Activated CD4-positive, alpha-beta T cell treated with anti-CD3 and anti-CD28 coated beads, Interleukin-2, amount 10 ng/mL, durations not matched to agents 7 days and 5 days (primary cell): Measurements from ENCODE around the gene HSPH1. TPM values are rescaled to one million over a fixed set of nuclear protein-coding genes. Genes with fewer than 3 reads are reported as not detected.

Experiments used
- CTCF ChIA-PET: fragments of 350-600 bp; sonication (Branson Sonifier 250); formaldehyde crosslinking; loops from one replicate; lab custom pipeline; 2021; ENCODE audit warnings: antibody characterized with exemption; lab: Charles Lee
- POLR2A ChIA-PET: fragments of 350-600 bp; sonication (Branson Sonifier 250); formaldehyde crosslinking; loops from one replicate; lab custom pipeline; 2021; ENCODE audit warnings: antibody characterized with exemption; lab: Charles Lee
- DNase-seq: peaks from one replicate; pipeline ENCODE4 v3.0.0-alpha.2; 2020
- H3K27ac Mint-ChIP-seq: one replicate; pipeline ENCODE4 v1.8.0; 2021; ENCODE audit warnings: mild to moderate bottlenecking, moderate library complexity, mixed read lengths
- H3K27me3 Mint-ChIP-seq: one replicate; pipeline ENCODE4 v1.8.0; 2021; ENCODE audit warnings: mixed read lengths
- H3K36me3 Mint-ChIP-seq: one replicate; pipeline ENCODE4 v1.8.0; 2021; ENCODE audit warnings: low read depth, mixed read lengths
- H3K4me1 Mint-ChIP-seq: one replicate; pipeline ENCODE4 v1.8.0; 2021; ENCODE audit warnings: mixed read lengths
- H3K4me3 Mint-ChIP-seq: one replicate; pipeline ENCODE4 v1.8.0; 2021; ENCODE audit warnings: mild to moderate bottlenecking, moderate library complexity, mixed read lengths
- H3K9me3 Mint-ChIP-seq: one replicate; pipeline ENCODE4 v1.8.0; 2021; ENCODE audit warnings: mixed read lengths
- total RNA-seq, 2 experiments: library from RNA; stranded (reverse); gene quantifications; one replicate each; pipeline ENCODE4 v1.2.3, GENCODE V29; 2021

HSPH1 gene
- total RNA-seq, 2 experiments from 2014 or later, result 122 to 127 TPM

DNA sequence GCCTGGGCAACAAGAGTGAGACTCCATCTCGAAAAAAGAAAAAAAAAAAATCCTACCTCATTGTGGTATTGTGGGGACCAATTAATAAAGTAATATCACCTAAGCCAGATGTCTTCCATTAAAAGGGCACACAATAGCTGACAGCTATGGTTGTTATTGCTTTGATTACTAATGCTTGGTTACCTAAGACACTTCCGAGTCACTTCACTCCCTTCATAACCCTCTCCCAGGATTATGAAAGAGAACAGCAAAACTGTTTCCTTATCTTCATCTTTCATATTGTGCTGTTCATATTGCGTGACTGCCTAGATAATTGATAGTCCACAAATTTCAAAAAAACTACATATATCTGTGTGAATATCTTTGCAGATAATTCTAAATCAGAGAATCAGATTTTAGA is 10.3 kb upstream of the HSPH1 start:
- H3K4me1 Mint-ChIP-seq, result peaks cover 21% of the 10 kb centered on the region
- CTCF ChIA-PET, result no interaction called here
- H3K27me3 Mint-ChIP-seq, result peaks cover 6% of the 10 kb centered on the region
- peaks cover 2% of the 10 kb centered on the region for H3K36me3 Mint-ChIP-seq
- DNase-seq, result no peak
- no peak overlapping the region for H3K4me3 Mint-ChIP-seq
- POLR2A ChIA-PET, result no interaction called here
- H3K27ac Mint-ChIP-seq, result no peak overlapping the region
- no peaks in the 10 kb centered on the region for H3K9me3 Mint-ChIP-seq

DNA sequence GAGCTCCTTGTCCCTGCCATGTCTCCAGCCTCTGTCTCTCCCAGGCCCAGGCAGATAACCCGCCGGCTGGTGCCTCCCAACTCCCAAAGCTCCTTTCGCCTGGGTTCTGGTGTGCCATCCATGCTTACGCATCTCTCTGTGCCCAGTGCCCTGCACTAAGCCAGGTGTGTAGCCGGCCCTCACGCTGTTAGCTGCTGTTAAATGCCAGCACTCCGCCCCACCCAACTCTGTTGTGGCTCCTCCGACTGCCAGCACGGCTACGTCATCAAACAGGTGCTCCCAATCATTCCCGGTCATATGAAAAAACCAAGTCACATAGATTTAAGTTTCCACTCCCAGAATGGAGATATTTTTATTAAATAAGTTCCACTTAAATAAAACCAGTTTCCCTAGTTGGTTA is 7.0 kb upstream of the HSPH1 start:
- ChIA-PET CTCF (interaction anchor here (1.0 to 1.6 kb wide), 2 partner anchors 11 to 22 kb away, joined by 3 to 4 read pairs; no protein-coding TSS in a partner anchor), POLR2A (no interaction called here)
- Mint-ChIP-seq H3K36me3 (peaks cover 2% of the 10 kb centered on the region), H3K4me1 (peaks cover 23% of the 10 kb centered on the region), H3K27ac (no peak overlapping the region), H3K9me3 (no peaks in the 10 kb centered on the region), H3K27me3 (peaks cover 2% of the 10 kb centered on the region), H3K4me3 (no peak overlapping the region)
- DNase-seq, result no peak

DNA sequence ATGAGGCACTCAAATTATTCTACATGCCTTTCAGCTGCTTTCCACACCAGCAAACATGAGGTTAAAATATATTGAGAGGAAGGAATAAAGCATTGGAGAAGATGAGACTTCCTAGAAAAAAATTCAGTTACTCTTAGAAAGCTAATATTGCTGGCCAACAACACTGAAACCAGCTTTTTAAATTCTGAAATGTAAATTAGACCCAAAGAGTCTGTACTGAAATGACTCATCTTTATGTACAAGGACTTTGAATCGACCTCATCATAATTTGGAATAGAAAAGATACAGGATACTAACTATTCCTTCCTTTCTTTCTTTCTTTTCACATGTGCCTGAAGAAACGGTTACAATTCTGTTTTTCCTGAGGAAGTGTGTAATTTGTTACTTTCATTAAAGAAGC is 6.5 kb upstream of the HSPH1 start:
- H3K27ac Mint-ChIP-seq, result peak overlapping the region; percentile 68
- peaks cover under 1% of the 10 kb centered on the region for H3K27me3 Mint-ChIP-seq
- DNase-seq, result no peak
- no peaks in the 10 kb centered on the region for H3K9me3 Mint-ChIP-seq
- peaks cover 2% of the 10 kb centered on the region for H3K36me3 Mint-ChIP-seq
- CTCF ChIA-PET, result interaction anchor here (1.0 to 1.6 kb wide), 2 partner anchors 12 to 22 kb away, joined by 3 to 4 read pairs; no protein-coding TSS in a partner anchor
- POLR2A ChIA-PET, result no interaction called here
- peaks cover 29% of the 10 kb centered on the region for H3K4me1 Mint-ChIP-seq
- H3K4me3 Mint-ChIP-seq, result no peak overlapping the region

DNA sequence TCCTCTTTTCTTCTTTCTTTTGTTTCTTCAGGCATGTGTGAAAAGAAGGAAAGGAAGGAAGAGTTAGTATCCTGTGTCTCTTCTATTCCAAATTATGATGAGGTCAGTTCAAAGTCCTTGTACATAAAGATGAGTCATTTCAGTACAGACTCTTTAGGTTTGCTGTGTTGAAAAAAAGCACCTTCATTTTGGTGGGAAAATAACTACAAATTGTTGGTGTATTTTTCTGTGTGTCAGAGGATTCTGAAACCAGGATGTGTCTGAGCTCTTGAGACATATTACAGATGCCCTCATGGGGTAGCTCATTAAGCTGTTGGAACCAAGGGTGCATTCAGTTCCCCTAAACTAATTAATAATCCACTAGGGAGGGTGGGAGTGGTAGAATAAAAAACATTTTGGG is 5.8 kb upstream of the HSPH1 start:
- Mint-ChIP-seq H3K9me3 (no peaks in the 10 kb centered on the region), H3K4me1 (peaks cover 35% of the 10 kb centered on the region), H3K36me3 (peaks cover 2% of the 10 kb centered on the region), H3K27me3 (no peaks in the 10 kb centered on the region), H3K4me3 (no peak overlapping the region), H3K27ac (no peak overlapping the region)
- ChIA-PET POLR2A (no interaction called here), CTCF (interaction anchor here (1.0 to 1.6 kb wide), 2 partner anchors 13 to 23 kb away, joined by 3 to 4 read pairs; no protein-coding TSS in a partner anchor)
- no peak for DNase-seq

DNA sequence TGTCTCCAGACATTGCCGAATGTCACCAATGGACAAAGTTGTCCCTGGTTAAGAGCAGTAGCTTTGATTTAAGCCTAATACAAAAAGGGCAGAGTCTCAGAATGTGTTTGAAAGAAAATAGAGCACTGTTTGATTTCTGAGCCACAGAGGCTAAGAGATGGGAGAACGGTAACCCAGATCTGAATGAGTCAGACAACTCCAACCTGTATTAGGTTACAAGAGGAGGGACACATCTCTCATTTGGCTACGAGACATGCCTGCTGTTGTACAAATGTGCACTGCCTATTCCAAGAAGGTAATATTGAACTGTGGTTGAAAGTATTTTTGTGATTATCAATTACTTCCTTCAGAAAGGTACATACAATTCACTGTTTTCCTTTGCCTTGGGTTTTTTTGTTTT is 4.9 kb upstream of the HSPH1 start:
- peaks cover 5% of the 10 kb centered on the region for H3K36me3 Mint-ChIP-seq
- H3K9me3 Mint-ChIP-seq, result no peaks in the 10 kb centered on the region
- POLR2A ChIA-PET, result no interaction called here
- peaks cover 35% of the 10 kb centered on the region for H3K4me1 Mint-ChIP-seq
- H3K27me3 Mint-ChIP-seq, result no peaks in the 10 kb centered on the region
- H3K4me3 Mint-ChIP-seq, result no peak overlapping the region
- CTCF ChIA-PET, result no interaction called here
- no peak overlapping the region for H3K27ac Mint-ChIP-seq
- no peak for DNase-seq

DNA sequence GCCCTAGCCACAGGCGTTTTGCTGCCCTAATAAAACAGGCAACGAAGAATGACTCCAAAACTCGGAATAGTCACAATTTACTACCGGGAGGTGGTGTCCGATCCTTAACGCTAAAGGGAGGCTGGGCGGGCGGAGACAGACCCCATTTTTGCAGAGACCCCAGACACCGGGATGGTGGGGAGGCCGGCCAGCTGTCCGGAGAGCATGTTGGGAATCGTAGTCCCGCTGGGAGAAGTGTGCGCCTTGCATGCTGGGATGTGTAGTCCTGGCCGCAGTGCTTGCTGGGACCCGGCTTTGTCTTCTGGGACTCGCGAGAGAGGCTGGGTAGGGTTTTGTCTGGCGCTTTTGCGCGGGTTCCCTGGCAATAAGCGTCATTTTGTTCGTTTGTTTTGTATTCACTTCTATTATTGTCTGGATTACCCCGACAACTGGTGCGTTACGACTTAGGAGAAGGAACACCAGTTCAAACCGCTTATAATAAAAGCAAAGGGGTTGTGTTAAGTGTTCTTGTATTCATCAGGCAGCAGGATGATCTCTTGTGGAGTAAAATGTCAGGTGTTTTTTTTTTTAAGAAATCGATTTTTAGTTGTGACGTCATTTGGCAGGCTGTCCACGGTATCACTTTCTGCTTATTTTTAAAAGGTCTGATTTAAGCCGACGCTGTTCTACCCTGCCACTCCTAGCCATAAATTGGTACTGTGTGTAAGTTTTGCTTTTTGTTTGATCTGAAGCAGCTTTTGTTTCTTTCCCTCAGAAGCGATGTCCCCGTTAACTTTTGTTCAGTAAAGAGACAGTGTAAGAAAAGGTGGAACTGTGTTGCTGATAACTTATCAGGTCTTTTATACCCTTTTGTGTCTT is 676 bp upstream of the HSPH1 start:
- H3K36me3 Mint-ChIP-seq, result peaks cover 16% of the 10 kb centered on the region
- H3K27me3 Mint-ChIP-seq, result no peaks in the 10 kb centered on the region
- H3K4me3 Mint-ChIP-seq, result peak overlapping the region; percentile 98
- CTCF ChIA-PET, result interaction anchor here (1.4 to 1.5 kb wide), 2 partner anchors 17 to 38 kb away, joined by 3 read pairs; partner anchors contain the start of gene B3GLCT
- H3K4me1 Mint-ChIP-seq, result peaks cover 40% of the 10 kb centered on the region
- no peaks in the 10 kb centered on the region for H3K9me3 Mint-ChIP-seq
- POLR2A ChIA-PET, result no interaction called here
- peak; percentile 98 for DNase-seq
- H3K27ac Mint-ChIP-seq, result peak overlapping the region; percentile 99

DNA sequence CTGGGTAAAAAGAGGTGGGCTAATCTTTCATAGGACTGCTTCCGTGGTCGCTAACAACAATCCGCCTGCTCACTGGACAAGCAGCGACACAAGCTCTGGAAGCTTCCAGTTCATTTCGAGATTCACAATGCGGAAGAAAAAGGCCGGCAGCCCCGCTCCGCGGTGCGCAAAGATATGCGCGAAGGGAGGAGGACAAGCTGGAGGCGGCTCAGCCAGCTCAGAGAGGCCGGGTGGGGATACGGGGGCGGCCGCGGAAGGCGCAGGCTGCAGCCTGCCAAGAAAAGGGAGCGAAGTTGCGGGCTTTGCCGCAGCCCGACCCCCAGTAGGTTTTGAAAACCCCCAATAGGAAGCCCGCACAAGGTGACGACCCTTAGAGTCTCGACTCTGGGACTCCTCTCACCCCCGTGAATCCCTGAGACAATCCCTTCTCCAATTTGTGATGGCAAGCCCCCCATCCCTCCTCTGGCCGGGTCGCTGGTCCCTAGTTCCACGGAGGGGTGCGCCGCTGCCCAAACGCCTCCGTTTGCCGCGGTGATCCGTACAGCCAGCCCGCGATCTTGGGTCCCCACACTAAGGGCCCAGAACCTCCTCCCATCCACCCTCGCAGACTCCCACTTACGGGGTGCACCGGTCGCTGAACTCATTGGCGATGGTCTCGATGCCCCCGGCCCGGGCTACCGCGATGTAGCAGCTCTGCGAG is 697 bp downstream of the HSPH1 start:
- peaks cover 22% of the 10 kb centered on the region for H3K36me3 Mint-ChIP-seq
- peaks cover 47% of the 10 kb centered on the region for H3K4me1 Mint-ChIP-seq
- ChIA-PET POLR2A (no interaction called here), CTCF (interaction anchor here (0.5 to 1.7 kb wide), 7 partner anchors 9 to 749 kb away, joined by 3 to 7 read pairs (median 3); no protein-coding TSS in a partner anchor)
- H3K4me3 Mint-ChIP-seq, result peak overlapping the region; percentile 98
- no peaks in the 10 kb centered on the region for H3K9me3 Mint-ChIP-seq
- DNase-seq, result peak; percentile 76
- H3K27me3 Mint-ChIP-seq, result no peaks in the 10 kb centered on the region
- H3K27ac Mint-ChIP-seq, result peak overlapping the region; percentile 99

DNA sequence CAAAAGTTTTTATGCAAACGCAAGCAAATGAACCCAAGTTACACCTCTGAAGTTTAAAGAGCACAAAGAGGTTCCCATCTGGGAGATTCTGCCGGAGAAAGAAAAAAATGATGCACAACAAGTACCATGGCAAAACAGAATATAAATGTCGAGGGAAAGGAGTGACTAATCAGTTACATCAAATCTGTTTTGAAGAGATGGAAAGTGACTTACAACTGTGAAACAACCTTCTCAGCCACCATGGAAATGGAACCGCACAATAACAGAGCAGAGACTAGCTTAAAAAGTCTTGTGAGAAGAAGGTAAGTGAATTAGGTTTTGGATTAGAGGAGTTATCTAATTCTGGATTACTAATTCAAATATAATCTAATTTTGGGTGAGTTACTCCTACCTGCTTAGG is 2.4 kb downstream of the HSPH1 start:
- CTCF ChIA-PET, result interaction anchor here (0.7 to 1.7 kb wide), 2 partner anchors 8 to 10 kb away, joined by 3 to 7 read pairs; no protein-coding TSS in a partner anchor
- DNase-seq, result no peak
- H3K27ac Mint-ChIP-seq, result peak overlapping the region; percentile 28
- H3K4me1 Mint-ChIP-seq, result peaks cover 57% of the 10 kb centered on the region
- no peaks in the 10 kb centered on the region for H3K27me3 Mint-ChIP-seq
- H3K4me3 Mint-ChIP-seq, result peak overlapping the region; percentile 98
- peaks cover 35% of the 10 kb centered on the region for H3K36me3 Mint-ChIP-seq
- POLR2A ChIA-PET, result no interaction called here
- no peaks in the 10 kb centered on the region for H3K9me3 Mint-ChIP-seq

DNA sequence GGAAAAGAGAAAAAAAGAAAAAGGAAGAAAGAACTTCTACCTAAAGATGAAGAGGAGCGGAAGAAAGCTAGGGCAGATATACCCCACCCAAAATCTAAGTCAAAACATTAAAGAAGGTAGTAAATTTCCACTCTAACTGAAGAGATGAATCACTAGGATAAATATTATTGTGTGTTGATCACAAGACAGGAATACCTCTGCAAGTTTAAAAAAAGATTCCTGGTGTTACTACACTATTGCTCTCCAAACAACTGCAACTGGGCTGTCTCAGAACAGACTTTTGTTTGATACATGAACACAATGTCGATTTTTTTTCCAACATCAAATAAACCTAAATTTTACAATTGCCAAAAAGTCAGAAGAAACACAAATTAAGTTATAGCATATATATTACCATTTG is 6.8 kb downstream of the HSPH1 start:
- Mint-ChIP-seq H3K4me1 (peaks cover 58% of the 10 kb centered on the region), H3K27me3 (no peaks in the 10 kb centered on the region), H3K27ac (no peak overlapping the region), H3K36me3 (peaks cover 61% of the 10 kb centered on the region), H3K9me3 (no peaks in the 10 kb centered on the region), H3K4me3 (no peak overlapping the region)
- ChIA-PET CTCF (no interaction called here), POLR2A (no interaction called here)
- DNase-seq, result no peak

DNA sequence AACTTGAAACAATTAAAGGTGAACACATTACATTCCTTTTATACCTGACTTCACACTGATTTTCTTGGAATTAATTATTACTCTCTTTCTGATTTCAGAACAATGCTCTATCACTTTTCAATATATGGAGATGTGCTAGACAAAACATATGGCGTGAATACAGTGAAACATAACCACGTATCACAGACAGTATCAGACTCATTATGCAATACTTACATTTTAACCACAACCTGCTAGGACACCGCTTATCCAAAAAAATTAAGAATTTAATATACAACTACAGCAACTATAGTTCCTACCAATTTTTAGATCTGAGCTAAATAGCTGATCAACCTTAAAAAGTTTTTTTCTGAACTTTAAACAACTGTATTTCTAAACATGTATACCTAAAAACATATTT is 9.9 kb downstream of the HSPH1 start:
- H3K36me3 Mint-ChIP-seq, result peaks cover 73% of the 10 kb centered on the region
- peaks cover 45% of the 10 kb centered on the region for H3K4me1 Mint-ChIP-seq
- ChIA-PET CTCF (interaction anchor here (1.5 to 1.6 kb wide), 2 partner anchors 8 to 9 kb away, joined by 4 read pairs; no protein-coding TSS in a partner anchor), POLR2A (no interaction called here)
- H3K9me3 Mint-ChIP-seq, result no peaks in the 10 kb centered on the region
- no peak for DNase-seq
- H3K27ac Mint-ChIP-seq, result no peak overlapping the region
- no peaks in the 10 kb centered on the region for H3K27me3 Mint-ChIP-seq
- no peak overlapping the region for H3K4me3 Mint-ChIP-seq

DNA sequence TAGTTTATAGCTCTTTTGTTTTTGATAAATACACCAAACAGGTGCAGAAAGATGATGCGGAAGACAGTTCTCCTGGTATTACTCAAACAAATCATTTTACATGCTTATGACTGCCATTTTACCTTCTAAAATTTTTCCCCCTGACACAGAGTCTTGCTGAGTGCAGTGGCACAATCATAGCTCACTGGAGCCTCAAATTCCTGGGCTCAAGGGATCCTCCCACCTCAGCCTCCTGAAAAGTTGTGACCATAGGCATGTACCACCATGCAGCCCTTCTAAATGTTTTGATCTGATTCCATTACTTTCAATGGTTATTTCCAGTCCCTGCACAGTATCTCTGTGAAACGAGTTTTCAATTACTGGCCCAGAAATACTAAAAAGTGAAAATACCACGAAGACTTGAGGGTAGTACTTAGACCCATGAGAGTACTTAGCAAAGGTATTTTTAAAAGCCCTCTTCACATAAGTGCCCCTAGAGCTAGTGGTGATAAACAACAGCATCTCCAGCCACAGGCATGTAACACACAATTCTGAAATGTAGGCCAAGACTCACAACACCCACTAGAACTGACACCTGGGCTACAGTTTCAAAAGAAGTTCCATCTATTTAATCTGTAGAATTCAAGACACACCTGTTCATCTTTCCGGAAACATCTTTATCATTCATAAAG is 11.3 kb downstream of the HSPH1 start:
- H3K4me1 Mint-ChIP-seq, result peaks cover 40% of the 10 kb centered on the region
- H3K27ac Mint-ChIP-seq, result no peak overlapping the region
- H3K36me3 Mint-ChIP-seq, result peaks cover 75% of the 10 kb centered on the region
- no peaks in the 10 kb centered on the region for H3K9me3 Mint-ChIP-seq
- no peak for DNase-seq
- no peak overlapping the region for H3K4me3 Mint-ChIP-seq
- POLR2A ChIA-PET, result interaction anchor here (0.6 kb wide), 1 partner anchor 535 kb away, joined by 11 read pairs; no protein-coding TSS in a partner anchor
- H3K27me3 Mint-ChIP-seq, result no peaks in the 10 kb centered on the region
- CTCF ChIA-PET, result interaction anchor here (1.0 to 1.6 kb wide), 4 partner anchors 9 to 50 kb away, joined by 3 to 7 read pairs (median 4); partner anchors contain the start of gene B3GLCT

DNA sequence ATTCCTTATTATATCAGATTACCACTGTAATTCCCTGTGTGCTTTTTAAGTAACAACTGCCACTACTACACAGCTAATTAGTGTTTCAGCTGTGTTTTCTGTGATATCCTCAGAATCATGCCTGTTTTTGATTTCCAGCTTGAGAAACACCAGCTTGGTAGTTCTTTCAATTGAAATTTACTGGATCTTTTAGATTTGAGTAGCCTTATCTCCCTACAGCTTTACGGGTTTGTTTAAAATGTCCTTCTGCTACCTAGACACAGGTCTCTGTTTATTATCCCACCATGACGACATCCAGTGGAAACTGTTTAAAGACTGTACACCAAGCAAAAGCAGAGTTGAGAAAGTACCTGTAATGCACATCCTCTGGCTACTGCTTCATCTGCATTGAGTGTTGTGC is 12.1 kb downstream of the HSPH1 start:
- Mint-ChIP-seq H3K9me3 (no peaks in the 10 kb centered on the region), H3K4me1 (peaks cover 39% of the 10 kb centered on the region), H3K27me3 (no peaks in the 10 kb centered on the region), H3K4me3 (no peak overlapping the region), H3K27ac (no peak overlapping the region), H3K36me3 (peaks cover 78% of the 10 kb centered on the region)
- ChIA-PET CTCF (interaction anchor here (1.4 to 1.5 kb wide), 2 partner anchors 11 to 51 kb away, joined by 4 to 7 read pairs; partner anchors contain the start of gene B3GLCT), POLR2A (interaction anchor here (0.6 kb wide), 1 partner anchor 534 kb away, joined by 11 read pairs; no protein-coding TSS in a partner anchor)
- no peak for DNase-seq
